Kidney (tissue), 14 donors: ENCODE measurements around the gene MYL3. TPM values are rescaled to one million over a fixed set of nuclear protein-coding genes. Genes with fewer than 3 reads are reported as not detected.

Source experiments
- DNase-seq, 5 donors: peaks; one replicate each; pipeline ENCODE4 v3.0.0-alpha.2; 2013 to 2020
- FAIRE-seq: peaks from 2 replicates; lab custom pipeline; 2012; peaks lifted over from hg19 to GRCh38; lab: Jason Lieb, UNC
- H3K27ac ChIP-seq, 2 donors: one replicate each; pipeline ENCODE4 v1.7.0; 2013; ENCODE audit warnings: low read depth in 2 of 2, low read length in 2 of 2, inconsistent platforms in 1 of 2
- H3K27me3 ChIP-seq: one replicate; pipeline ENCODE4 v1.7.1; 2013; ENCODE audit warnings: low read length, inconsistent platforms; ENCODE audit not compliant: control insufficient read depth, insufficient read depth
- H3K36me3 ChIP-seq, 3 donors: one replicate each; pipeline versions ENCODE4 v1.7.0 to v1.7.1; 2013; ENCODE audit warnings: low read length in 3 of 3, control low read depth in 1 of 3, inconsistent platforms in 1 of 3; ENCODE audit not compliant: insufficient read depth in 3 of 3, control insufficient read depth in 2 of 3
- H3K4me1 ChIP-seq, 3 donors: one replicate each; pipeline versions ENCODE4 v1.7.0 to v1.7.1; 2013; ENCODE audit warnings: low read length in 3 of 3, inconsistent platforms in 1 of 3, low read depth in 1 of 3; ENCODE audit not compliant: control insufficient read depth in 2 of 3, insufficient read depth in 2 of 3
- H3K4me3 ChIP-seq, 3 donors: one replicate each; pipeline versions ENCODE4 v1.7.0 to v1.8.1; 2013; ENCODE audit warnings: low read length in 3 of 3, control low read depth in 1 of 3, inconsistent platforms in 1 of 3
- H3K9ac ChIP-seq, 3 donors: one replicate each; pipeline versions ENCODE4 v1.7.0 to v1.7.1; 2013; ENCODE audit warnings: low read length in 3 of 3, control low read depth in 1 of 3, inconsistent platforms in 1 of 3
- H3K9me3 ChIP-seq, 3 donors: one replicate each; pipeline versions ENCODE4 v1.7.0 to v1.7.1; 2013; ENCODE audit warnings: low read length in 3 of 3, control low read depth in 1 of 3, inconsistent platforms in 1 of 3; ENCODE audit not compliant: control insufficient read depth in 2 of 3, insufficient read depth in 1 of 3
- CTCF ChIP-seq: IDR thresholded peaks from 3 replicates; pipeline ENCODE4 v1.5.1; 2012; ENCODE audit warnings: mild to moderate bottlenecking, moderate library complexity, borderline replicate concordance; ENCODE audit not compliant: insufficient read depth; ENCODE audit errors: extremely low read depth
- intact Hi-C: fragments of 100-400 bp; cut with DNase I; formaldehyde crosslinking; loops from one replicate; pipeline ENCODE4 v1.11.1; 2022
- polyA plus RNA-seq: library from polyadenylated mRNA; stranded (reverse); fragments of 350-450 nt; fragmentation: Illumina TruSeq; extraction: RNeasy Lipid Tissue Mini Kit (QIAGEN cat#74804); gene quantifications from one replicate; pipeline ENCODE4 v1.2.3, GENCODE V29; 2014; ENCODE audit warnings: low read depth, low replicate concordance; ENCODE audit not compliant: insufficient read depth
- total RNA-seq: library from RNA; stranded (reverse); fragmentation: NEBNext Ultra II Directional; extraction: Animal tissue kit (Norgen Biotek cat#: 25700); gene quantifications from one replicate; pipeline ENCODE4 v1.2.1, GENCODE V29; 2021
- donor health status: control.
- donor health status: control.
- donor health status: control.
- donor health status: control.
- donor health status: control.
- donor health status: DM: yes; HTN: yes; CAD: no.
- donor health status: Normal renal cell carcinoma (clear cell type).

Gene MYL3
- total and polyA plus RNA-seq, 2 donors from 2014 or later: 41.3 to 81.9 TPM

DNA sequence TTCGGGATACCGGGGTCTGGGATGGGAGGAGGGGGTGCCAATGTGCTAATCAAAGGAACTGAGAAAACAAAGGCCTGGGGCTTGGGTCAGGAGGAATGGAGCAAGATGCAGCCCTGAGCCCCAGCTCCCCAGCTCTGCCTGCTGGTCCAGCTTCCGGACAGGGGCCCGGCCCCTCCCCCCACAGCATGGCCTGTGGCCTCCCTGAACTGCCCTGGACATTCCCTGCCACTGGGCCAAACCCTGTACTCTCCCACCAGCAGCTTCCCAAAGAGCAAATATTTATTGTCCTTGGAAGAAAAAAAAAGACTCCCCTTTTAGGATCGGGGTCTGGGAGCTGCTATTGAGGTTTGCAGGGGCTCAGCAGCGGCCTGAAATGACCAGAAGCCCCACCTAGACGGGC, 5.7 kb upstream of the MYL3 start:
- FAIRE-seq: no peak
- no peaks in the 10 kb centered on the region for H3K36me3 ChIP-seq
- H3K4me3 ChIP-seq: no peak overlapping the region
- H3K27me3 ChIP-seq: no peaks in the 10 kb centered on the region
- no peak for TF ChIP-seq CTCF
- DNase-seq: peak in 1 of 5 donors; percentile 89
- peaks cover 0 to 64% (median 48%) of the 10 kb centered on the region in 3 donors for H3K4me1 ChIP-seq
- intact Hi-C loops: no loop called here
- no peak overlapping the region for H3K9ac ChIP-seq
- no peaks in the 10 kb centered on the region for H3K9me3 ChIP-seq
- H3K27ac ChIP-seq: peak overlapping the region; percentile 66 to 86

GRCh38 chr3:46868287-46868686, 5.0 kb upstream of the MYL3 start:
- H3K9me3 ChIP-seq: no peaks in the 10 kb centered on the region
- DNase-seq (no peak), FAIRE-seq (no peak)
- no peak overlapping the region for H3K4me3 ChIP-seq
- H3K9ac ChIP-seq: peak overlapping the region in 1 of 3 donors; percentile 80
- no peaks in the 10 kb centered on the region for H3K36me3 ChIP-seq
- intact Hi-C loops: no loop called here
- no peaks in the 10 kb centered on the region for H3K27me3 ChIP-seq
- peak overlapping the region; percentile 66 to 86 for H3K27ac ChIP-seq
- TF ChIP-seq CTCF: no peak
- peaks cover 0 to 61% (median 42%) of the 10 kb centered on the region in 3 donors for H3K4me1 ChIP-seq

DNA sequence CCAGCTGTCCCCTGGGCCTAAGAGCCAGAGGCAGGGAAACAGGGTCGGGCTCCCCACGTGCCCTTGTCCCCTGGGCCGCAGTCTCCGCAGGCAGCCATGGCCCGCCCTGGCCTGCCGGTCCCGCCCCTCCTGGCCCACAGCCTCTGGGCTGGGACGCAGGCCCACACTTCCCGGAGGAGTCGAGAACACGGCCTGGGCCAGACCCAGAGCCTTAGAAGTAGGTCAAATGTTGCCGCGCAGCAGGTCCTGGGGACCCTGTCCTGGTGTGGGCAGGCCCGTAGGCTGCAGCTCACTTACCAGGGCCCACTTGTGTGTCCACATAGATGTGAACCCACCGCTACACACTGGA, 4.3 kb upstream of the MYL3 start:
- no peaks in the 10 kb centered on the region for H3K36me3 ChIP-seq
- no peak for TF ChIP-seq CTCF
- peak overlapping the region in 2 of 3 donors; percentile 45 to 80 for H3K9ac ChIP-seq
- DNase-seq: peak in 2 of 5 donors; percentile 72 to 96
- no peak for FAIRE-seq
- peaks cover 0 to 54% (median 34%) of the 10 kb centered on the region in 3 donors for H3K4me1 ChIP-seq
- peak overlapping the region; percentile 66 to 86 for H3K27ac ChIP-seq
- H3K4me3 ChIP-seq: no peak overlapping the region
- intact Hi-C loops: no loop called here
- H3K27me3 ChIP-seq: no peaks in the 10 kb centered on the region
- H3K9me3 ChIP-seq: no peaks in the 10 kb centered on the region
